ENCODE measurements around the gene PSMA7. TPM values are rescaled to one million over a fixed set of nuclear protein-coding genes. Genes with fewer than 3 reads are reported as not detected.
"Not testable (repeated sequence)": the region's sequence is repeated elsewhere in the genome, so short reads cannot be mapped to it uniquely, and the experiment has no call there.

PSMA7 gene
- polyA plus RNA-seq, 1 of the 3 experiments (the other 2 are of a cell fraction), result 801 TPM

DNA sequence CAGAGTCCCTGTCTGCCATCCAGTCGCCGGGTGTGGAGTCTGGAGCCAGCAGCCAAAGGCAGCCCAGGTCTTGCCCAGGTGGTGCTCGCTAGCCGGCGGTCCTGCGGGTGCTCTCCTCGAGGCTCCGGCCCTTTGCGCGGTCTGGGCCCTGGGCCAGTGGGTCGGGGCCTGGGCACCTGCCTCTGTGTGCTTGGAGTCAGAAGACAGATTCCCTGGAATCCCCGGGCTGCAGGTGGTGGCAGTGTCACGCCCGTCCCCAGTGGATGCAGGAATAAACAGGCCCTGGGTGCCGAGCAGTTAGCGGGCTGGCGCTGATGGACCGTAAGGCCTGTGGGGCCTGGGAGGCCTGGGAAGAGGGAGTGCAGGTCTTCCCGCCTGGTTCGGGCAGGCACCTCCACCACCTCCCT lies 5.7 kb upstream of the PSMA7 start:
- Histone ChIP-seq H3K4me3 (ENCODE audit: low read depth in 2 of 2, low read length in 1 of 2) (no peak overlapping the region), H3K9ac (no peak overlapping the region), H3K27me3 (ENCODE audit: insufficient read depth) (no peaks in the 10 kb centered on the region), H3F3A (replicated peaks; ENCODE audit: insufficient read depth) (no peaks in the 10 kb centered on the region), H3K27ac (ENCODE audit: low read depth in 2 of 2, low read length in 1 of 2) (no peak overlapping the region), H3K9me3 (no peaks in the 10 kb centered on the region), H3K4me1 (ENCODE audit: control insufficient read depth in 1 of 2, insufficient read depth in 2 of 2, low read depth in 1 of 2, low read length in 1 of 2) (peaks cover 0 to 13% of the 10 kb centered on the region in 2 experiments; a peak in 2 of 4 replicates), H3K9me2 (no peaks in the 10 kb centered on the region), H2AFZ (ENCODE audit: low read depth) (no peak overlapping the region), H3K4me2 (no peak overlapping the region), H3K36me3 (replicated peaks in 1 of 2; ENCODE audit: control insufficient read depth in 1 of 2, insufficient read depth in 2 of 2, low read length in 1 of 2) (peaks cover 11 to 13% of the 10 kb centered on the region in 2 experiments), H3K79me2 (ENCODE audit: insufficient read depth) (peaks cover 94% of the 10 kb centered on the region), H4K20me1 (ENCODE audit: insufficient read depth) (peaks cover 89% of the 10 kb centered on the region)
- TF ChIP-seq JUND (IDR thresholded peaks at IDR 0.05) (no peak), MXI1 (IDR thresholded peaks at IDR 0.05; ENCODE audit: low read depth, low read length) (no peak), NRF1 (IDR thresholded peaks at IDR 0.05; ENCODE audit: low read depth, low read length) (no peak), CHD2 (IDR thresholded peaks at IDR 0.05; ENCODE audit: low read length, partially characterized antibody) (no peak), TCF12 (IDR thresholded peaks at IDR 0.05) (no peak), FOXM1 (IDR thresholded peaks at IDR 0.05; ENCODE audit: low read depth) (no peak), SMC3 (IDR thresholded peaks at IDR 0.05; ENCODE audit: low read depth, low read length) (no peak)
- TF ChIP-seq, protein P1, sequence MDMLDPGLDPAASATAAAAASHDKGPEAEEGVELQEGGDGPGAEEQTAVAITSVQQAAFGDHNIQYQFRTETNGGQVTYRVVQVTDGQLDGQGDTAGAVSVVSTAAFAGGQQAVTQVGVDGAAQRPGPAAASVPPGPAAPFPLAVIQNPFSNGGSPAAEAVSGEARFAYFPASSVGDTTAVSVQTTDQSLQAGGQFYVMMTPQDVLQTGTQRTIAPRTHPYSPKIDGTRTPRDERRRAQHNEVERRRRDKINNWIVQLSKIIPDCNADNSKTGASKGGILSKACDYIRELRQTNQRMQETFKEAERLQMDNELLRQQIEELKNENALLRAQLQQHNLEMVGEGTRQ (IDR thresholded peaks at IDR 0.05; ENCODE audit: borderline replicate concordance, low read depth, low read length), result no peak
- TF ChIP-seq, protein P2, sequence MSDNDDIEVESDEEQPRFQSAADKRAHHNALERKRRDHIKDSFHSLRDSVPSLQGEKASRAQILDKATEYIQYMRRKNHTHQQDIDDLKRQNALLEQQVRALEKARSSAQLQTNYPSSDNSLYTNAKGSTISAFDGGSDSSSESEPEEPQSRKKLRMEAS (IDR thresholded peaks at IDR 0.05; ENCODE audit: low read depth), result no peak
- 96% methylated on average over 8 of the region's 20 CpGs for WGBS (ENCODE audit: low lambda C conversion rate)
- ChIA-PET POLR2A (no interaction called here), CTCF (no interaction called here)
- DNase-seq, result no peak

DNA sequence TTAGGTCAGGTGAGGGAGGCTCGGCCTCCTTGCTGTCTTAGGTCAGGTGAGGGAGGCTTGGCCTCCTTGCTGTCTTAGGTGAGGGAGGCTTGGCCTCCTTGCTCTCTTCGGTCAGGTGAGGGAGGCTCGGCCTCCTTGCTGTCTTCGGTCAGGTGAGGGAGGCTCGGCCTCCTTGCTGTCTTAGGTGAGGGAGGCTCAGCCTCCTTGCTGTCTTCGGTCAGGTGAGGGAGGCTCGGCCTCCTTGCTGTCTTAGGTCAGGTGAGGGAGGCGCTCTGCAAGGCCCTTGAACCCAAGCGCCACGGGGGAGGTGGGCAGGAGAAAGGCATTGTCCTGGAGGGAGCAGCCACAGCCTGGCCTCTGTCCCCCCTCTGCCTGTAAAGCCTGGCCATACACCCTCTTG lies 5.2 kb upstream of the PSMA7 start:
- H3K4me1 ChIP-seq (ENCODE audit: control insufficient read depth in 1 of 2, insufficient read depth in 2 of 2, low read depth in 1 of 2, low read length in 1 of 2), result peaks cover 0 to 13% of the 10 kb centered on the region in 2 experiments; a peak in 2 of 4 replicates
- H3K4me2 ChIP-seq; H3K27me3 ChIP-seq (ENCODE audit: insufficient read depth); H3K9me2 ChIP-seq; H3K36me3 ChIP-seq (replicated peaks in 1 of 2; ENCODE audit: control insufficient read depth in 1 of 2, insufficient read depth in 2 of 2, low read length in 1 of 2); H3F3A ChIP-seq (replicated peaks; ENCODE audit: insufficient read depth); H3K9ac ChIP-seq; H3K9me3 ChIP-seq; H3K4me3 ChIP-seq (ENCODE audit: low read depth in 2 of 2, low read length in 1 of 2); H2AFZ ChIP-seq (ENCODE audit: low read depth); POLR2A ChIA-PET; DNase-seq; H3K27ac ChIP-seq (ENCODE audit: low read depth in 2 of 2, low read length in 1 of 2): not testable (repeated sequence)
- H4K20me1 ChIP-seq (ENCODE audit: insufficient read depth), result peaks cover 83% of the 10 kb centered on the region
- CTCF ChIA-PET, result interaction anchor here (2.6 to 4.7 kb wide), 2 partner anchors 9 to 137 kb away, joined by 9 to 23 read pairs; no protein-coding TSS in a partner anchor
- H3K79me2 ChIP-seq (ENCODE audit: insufficient read depth), result peaks cover 89% of the 10 kb centered on the region
- 100% methylated on average over 1 of the region's 10 CpGs for WGBS (ENCODE audit: low lambda C conversion rate)

DNA sequence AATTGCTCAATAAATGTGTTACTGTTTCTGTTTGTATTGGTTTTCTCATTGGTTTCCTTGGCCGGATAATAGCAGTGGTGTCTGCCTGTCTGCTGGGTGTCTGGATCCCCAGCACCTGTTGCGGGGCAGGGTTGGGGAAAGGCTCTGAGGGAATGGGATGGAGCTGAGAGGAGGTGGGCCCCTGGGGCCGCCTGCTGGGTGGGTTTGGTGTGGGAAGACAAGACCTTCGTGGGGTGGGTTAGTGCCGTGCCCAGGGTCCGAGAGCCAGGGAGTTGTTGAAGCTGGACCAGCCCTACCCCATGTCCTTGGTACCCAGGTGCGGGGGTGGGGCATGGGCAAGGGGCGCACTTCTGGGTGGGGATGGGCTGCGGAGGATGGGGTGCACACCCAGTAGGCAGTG lies 4.3 kb upstream of the PSMA7 start:
- Histone ChIP-seq H3K9me3 (no peaks in the 10 kb centered on the region), H3K4me2 (no peak overlapping the region), H3K36me3 (replicated peaks in 1 of 2; ENCODE audit: control insufficient read depth in 1 of 2, insufficient read depth in 2 of 2, low read length in 1 of 2) (peaks cover 1 to 6% of the 10 kb centered on the region in 2 experiments), H3K27me3 (ENCODE audit: insufficient read depth) (no peaks in the 10 kb centered on the region), H3K9me2 (no peaks in the 10 kb centered on the region), H2AFZ (ENCODE audit: low read depth) (no peak overlapping the region), H3K27ac (ENCODE audit: low read depth in 2 of 2, low read length in 1 of 2) (no peak overlapping the region), H3F3A (replicated peaks; ENCODE audit: insufficient read depth) (no peaks in the 10 kb centered on the region), H4K20me1 (ENCODE audit: insufficient read depth) (peaks cover 79% of the 10 kb centered on the region), H3K9ac (no peak overlapping the region), H3K4me3 (ENCODE audit: low read depth in 2 of 2, low read length in 1 of 2) (no peak overlapping the region), H3K79me2 (ENCODE audit: insufficient read depth) (peaks cover 83% of the 10 kb centered on the region), H3K4me1 (ENCODE audit: control insufficient read depth in 1 of 2, insufficient read depth in 2 of 2, low read depth in 1 of 2, low read length in 1 of 2) (peaks cover 0 to 13% of the 10 kb centered on the region in 2 experiments; a peak in 2 of 4 replicates)
- no peak for DNase-seq
- 95% methylated on average over 9 of the region's 9 CpGs for WGBS (ENCODE audit: low lambda C conversion rate)
- ChIA-PET POLR2A (no interaction called here), CTCF (interaction anchor here (0.9 to 4.7 kb wide), 4 partner anchors 10 to 155 kb away, joined by 3 to 23 read pairs (median 6); partner anchors contain the start of gene ADRM1)
- no peak for TF ChIP-seq SIN3A (IDR thresholded peaks at IDR 0.05; ENCODE audit: borderline replicate concordance, low read depth, low read length)
- TF ChIP-seq GATA2 (CRISPR knock-in tag; IDR thresholded peaks at IDR 0.05), result no peak
- TF ChIP-seq NRF1 (IDR thresholded peaks at IDR 0.05; ENCODE audit: low read depth, low read length), result no peak
- no peak for TF ChIP-seq RFX5 (IDR thresholded peaks at IDR 0.05; ENCODE audit: low read length)
- TF ChIP-seq CHD2 (IDR thresholded peaks at IDR 0.05; ENCODE audit: low read length, partially characterized antibody), result no peak
- TF ChIP-seq, protein P3, sequence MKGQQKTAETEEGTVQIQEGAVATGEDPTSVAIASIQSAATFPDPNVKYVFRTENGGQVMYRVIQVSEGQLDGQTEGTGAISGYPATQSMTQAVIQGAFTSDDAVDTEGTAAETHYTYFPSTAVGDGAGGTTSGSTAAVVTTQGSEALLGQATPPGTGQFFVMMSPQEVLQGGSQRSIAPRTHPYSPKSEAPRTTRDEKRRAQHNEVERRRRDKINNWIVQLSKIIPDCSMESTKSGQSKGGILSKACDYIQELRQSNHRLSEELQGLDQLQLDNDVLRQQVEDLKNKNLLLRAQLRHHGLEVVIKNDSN (IDR thresholded peaks at IDR 0.05; ENCODE audit: borderline replicate concordance, low read depth), result no peak
- no peak for TF ChIP-seq RXRA (IDR thresholded peaks at IDR 0.05; ENCODE audit: borderline replicate concordance, low read depth)
